ENCODE measurements around the gene ALDH1L2.

GRCh38 chr12:104974626-104975290, 109.5 kb downstream of the ALDH1L2 start:
- no peak for TF ChIP-seq YY1 (IDR thresholded peaks at IDR 0.05)
- no peak for TF ChIP-seq EGR1 (IDR thresholded peaks at IDR 0.05; ENCODE audit: low read depth in 2 of 2)
- no peak for TF ChIP-seq GABPA (IDR thresholded peaks at IDR 0.05 in 1 of 2, conservative IDR thresholded peaks at IDR 0.05 in 1 of 2)
- no peak for TF ChIP-seq JUND (IDR thresholded peaks at IDR 0.05)
- TF ChIP-seq CTCF (IDR thresholded peaks at IDR 0.05; ENCODE audit: low read depth, low read length, missing input control), result no peak
